ENCODE data around the gene CALU.

The CALU gene

GRCh38 chr7:128788446-128789412, 49.6 kb downstream of the CALU start:
- DNase-seq = no peak

GRCh38 chr7:128790315-128791041, 51.3 kb downstream of the CALU start:
- DNase-seq = no peak

GRCh38 chr7:128791121-128791971, 52.2 kb downstream of the CALU start, which contains the start of gene CCDC136:
TSS of gene CCDC136 (plus strand) at chr7:128791968. CDS start at chr7:128792412, 444 bp downstream.
- peak; percentile 79 for DNase-seq

GRCh38 chr7:128791972-128792327, 52.8 kb downstream of the CALU start:
- DNase-seq = no peak

GRCh38 chr7:128792471-128793180, 53.5 kb downstream of the CALU start:
- no peak for DNase-seq

- no peak for DNase-seq
These were observed 54.0 kb downstream of the CALU start for GRCh38 chr7:128793181-128793547.

- no peak for DNase-seq
These were observed 54.9 kb downstream of the CALU start for GRCh38 chr7:128794020-128794419.

GRCh38 chr7:128794436-128794835, 55.3 kb downstream of the CALU start:
- DNase-seq = no peak

GRCh38 chr7:128795129-128795528, 56.0 kb downstream of the CALU start:
- no peak for DNase-seq

GRCh38 chr7:128796327-128796726, 57.2 kb downstream of the CALU start:
- DNase-seq = no peak

- DNase-seq = no peak
These were observed 60.3 kb downstream of the CALU start for GRCh38 chr7:128799451-128799850.

GRCh38 chr7:128800567-128800966, 61.4 kb downstream of the CALU start:
- DNase-seq = no peak

GRCh38 chr7:128801003-128801402, 61.8 kb downstream of the CALU start:
- DNase-seq = no peak

GRCh38 chr7:128801667-128802418, 62.7 kb downstream of the CALU start:
- no peak for DNase-seq

- DNase-seq = no peak
These were observed 65.3 kb downstream of the CALU start for GRCh38 chr7:128804484-128804883.

GRCh38 chr7:128805225-128805624, 66.1 kb downstream of the CALU start:
- no peak for DNase-seq

- no peak for DNase-seq
These were observed 68.0 kb downstream of the CALU start for GRCh38 chr7:128807191-128807590.

- DNase-seq = no peak
These were observed 70.2 kb downstream of the CALU start for GRCh38 chr7:128809363-128809762.

- DNase-seq = no peak
These were observed 71.3 kb downstream of the CALU start for GRCh38 chr7:128810473-128810872.

- DNase-seq = no peak
These were observed 71.8 kb downstream of the CALU start for GRCh38 chr7:128810997-128811396.

GRCh38 chr7:128811631-128812430, 72.7 kb downstream of the CALU start:
- no peak for DNase-seq

Measured in T-helper 9 cell (primary cell).